ENCODE results near the gene GDPD5. TPM values are rescaled to one million over a fixed set of nuclear protein-coding genes. Genes with fewer than 3 reads are reported as not detected.
A peak's percentile ranks its signal among the peaks of the same experiment; 100 is the strongest.

GDPD5 gene
- total RNA-seq, 2 donors from 2014 or later = 3.0 to 8.6 TPM

- Mint-ChIP-seq H3K36me3 (ENCODE audit: low read depth) (peaks cover 30% of the 10 kb centered on the region), H3K27me3 (ENCODE audit: insufficient read depth) (no peaks in the 10 kb centered on the region), H3K27ac (peak overlapping the region; percentile 100), H3K4me3 (peak overlapping the region; percentile 99), H3K9me3 (no peaks in the 10 kb centered on the region), H3K4me1 (peaks cover 61% of the 10 kb centered on the region)
- Histone ChIP-seq H3K9me3 (ENCODE audit: control insufficient read depth, low read length) (no peaks in the 10 kb centered on the region), H3K36me3 (ENCODE audit: control insufficient read depth, insufficient read depth, low read length) (peaks cover 45% of the 10 kb centered on the region), H3K9ac (ENCODE audit: extremely low read depth, low read length, poor library complexity, severe bottlenecking) (peak overlapping the region; percentile 99), H3K27me3 (ENCODE audit: control insufficient read depth, insufficient read depth, low read length, poor library complexity, severe bottlenecking) (no peaks in the 10 kb centered on the region), H3K4me3 (ENCODE audit: low read length) (peak overlapping the region; percentile 98), H3K4me1 (ENCODE audit: control insufficient read depth, insufficient read depth, low read length) (peaks cover 35% of the 10 kb centered on the region), H3K27ac (ENCODE audit: low read depth, low read length) (peak overlapping the region; percentile 98)
- whole genome bisulfite sequencing, 2 experiments (ENCODE audit: insufficient coverage in 1 of 2, insufficient read length in 1 of 2) = 0% methylated on average over 2 to 16 of the region's 16 CpGs
- no peak for TF ChIP-seq CTCF (conservative IDR thresholded peaks at IDR 0.05)
- DNase-seq = peak; percentile 92
Measured at GRCh38 chr11:75562836-75563484, 37.2 kb upstream of the GDPD5 start.

- H3K4me1 ChIP-seq (ENCODE audit: control insufficient read depth, insufficient read depth, low read length) = peaks cover 42% of the 10 kb centered on the region
- peak within 1 kb of the TSS; percentile 98 for H3K27ac ChIP-seq (ENCODE audit: low read depth, low read length)
- WGBS, 2 experiments (ENCODE audit: insufficient coverage in 1 of 2, insufficient read length in 1 of 2) = 0% methylated on average over 13 to 51 of the region's 51 CpGs
- H3K4me1 Mint-ChIP-seq = peaks cover 69% of the 10 kb centered on the region
- peak within 1 kb of the TSS; percentile 99 for H3K4me3 Mint-ChIP-seq
- no peaks in the 10 kb centered on the region for H3K27me3 ChIP-seq (ENCODE audit: control insufficient read depth, insufficient read depth, low read length, poor library complexity, severe bottlenecking)
- H3K27me3 Mint-ChIP-seq (ENCODE audit: insufficient read depth) = no peaks in the 10 kb centered on the region
- peak; percentile 94 for DNase-seq
- TF ChIP-seq CTCF (conservative IDR thresholded peaks at IDR 0.05) = no peak
- H3K27ac Mint-ChIP-seq = peak within 1 kb of the TSS; percentile 100
- H3K4me3 ChIP-seq (ENCODE audit: low read length) = peak within 1 kb of the TSS; percentile 98
- no peaks in the 10 kb centered on the region for H3K9me3 ChIP-seq (ENCODE audit: control insufficient read depth, low read length)
- peak within 1 kb of the TSS; percentile 99 for H3K9ac ChIP-seq (ENCODE audit: extremely low read depth, low read length, poor library complexity, severe bottlenecking)
- no peaks in the 10 kb centered on the region for H3K9me3 Mint-ChIP-seq
- H3K36me3 Mint-ChIP-seq (ENCODE audit: low read depth) = peaks cover 24% of the 10 kb centered on the region
- H3K36me3 ChIP-seq (ENCODE audit: control insufficient read depth, insufficient read depth, low read length) = peaks cover 37% of the 10 kb centered on the region
Measured at GRCh38 chr11:75562048-75562835, 36.5 kb upstream of the GDPD5 start, which contains the start of gene SERPINH1. TSS of gene SERPINH1 (plus strand) at chr11:75562253. CDS start at chr11:75566350, 4,097 bp downstream.

- H3K27ac Mint-ChIP-seq = peak overlapping the region; percentile 100
- H3K27me3 Mint-ChIP-seq (ENCODE audit: insufficient read depth) = no peaks in the 10 kb centered on the region
- H3K4me1 Mint-ChIP-seq = peaks cover 73% of the 10 kb centered on the region
- Histone ChIP-seq H3K9ac (ENCODE audit: extremely low read depth, low read length, poor library complexity, severe bottlenecking) (peak overlapping the region; percentile 99), H3K27me3 (ENCODE audit: control insufficient read depth, insufficient read depth, low read length, poor library complexity, severe bottlenecking) (no peaks in the 10 kb centered on the region), H3K4me3 (ENCODE audit: low read length) (peak overlapping the region; percentile 98), H3K9me3 (ENCODE audit: control insufficient read depth, low read length) (no peaks in the 10 kb centered on the region), H3K36me3 (ENCODE audit: control insufficient read depth, insufficient read depth, low read length) (peaks cover 30% of the 10 kb centered on the region), H3K27ac (ENCODE audit: low read depth, low read length) (peak overlapping the region; percentile 98), H3K4me1 (ENCODE audit: control insufficient read depth, insufficient read depth, low read length) (peaks cover 43% of the 10 kb centered on the region)
- H3K9me3 Mint-ChIP-seq = no peaks in the 10 kb centered on the region
- 18 to 80% methylated on average over 1 to 21 of the region's 21 CpGs for WGBS, 2 experiments (ENCODE audit: insufficient coverage in 1 of 2, insufficient read length in 1 of 2)
- DNase-seq = no peak
- TF ChIP-seq CTCF (conservative IDR thresholded peaks at IDR 0.05) = no peak
- peaks cover 19% of the 10 kb centered on the region for H3K36me3 Mint-ChIP-seq (ENCODE audit: low read depth)
- peak overlapping the region; percentile 99 for H3K4me3 Mint-ChIP-seq
Measured at GRCh38 chr11:75561426-75562047, 35.8 kb upstream of the GDPD5 start.
